ENCODE data around the gene IL37.
"Not testable (repeated sequence)": the region's sequence is repeated elsewhere in the genome, so short reads cannot be mapped to it uniquely, and the experiment has no call there.

IL37 gene

DNA sequence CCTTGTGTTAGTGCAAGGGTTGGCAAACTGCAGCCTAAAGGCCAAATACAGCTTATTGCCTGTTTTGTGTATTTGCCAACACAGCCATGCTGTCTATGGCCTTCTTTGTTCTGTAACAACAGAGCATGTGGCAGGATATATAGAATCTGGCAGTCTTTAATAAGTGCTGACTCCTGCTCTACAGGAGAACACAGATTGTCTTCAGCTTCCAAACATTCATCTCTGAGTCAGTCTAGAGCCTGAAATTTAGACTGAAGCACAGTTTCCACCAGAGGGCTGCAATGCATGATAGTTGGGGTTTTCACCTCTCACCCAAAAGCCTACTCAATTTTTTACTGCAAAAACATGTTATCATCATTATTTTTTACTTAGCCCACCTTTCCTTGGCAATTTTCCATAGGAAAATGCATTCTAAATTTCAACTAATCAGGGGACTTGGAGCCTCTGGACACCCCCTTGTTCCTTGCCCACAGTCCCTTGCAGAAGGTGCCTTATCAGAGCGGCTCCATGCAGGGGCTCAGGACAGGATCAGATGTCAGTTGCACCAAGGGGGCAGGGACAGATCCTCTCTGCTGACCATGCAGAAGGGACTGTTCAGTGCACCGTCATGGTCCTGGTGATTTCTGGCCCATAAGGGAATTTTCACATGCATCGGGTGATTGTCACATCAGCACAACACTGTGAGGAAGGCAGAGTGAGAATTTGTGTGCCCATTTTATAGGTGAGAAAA is 12.4 kb downstream of the IL37 start:
- no peak for DNase-seq (ENCODE audit: low read depth)

DNA sequence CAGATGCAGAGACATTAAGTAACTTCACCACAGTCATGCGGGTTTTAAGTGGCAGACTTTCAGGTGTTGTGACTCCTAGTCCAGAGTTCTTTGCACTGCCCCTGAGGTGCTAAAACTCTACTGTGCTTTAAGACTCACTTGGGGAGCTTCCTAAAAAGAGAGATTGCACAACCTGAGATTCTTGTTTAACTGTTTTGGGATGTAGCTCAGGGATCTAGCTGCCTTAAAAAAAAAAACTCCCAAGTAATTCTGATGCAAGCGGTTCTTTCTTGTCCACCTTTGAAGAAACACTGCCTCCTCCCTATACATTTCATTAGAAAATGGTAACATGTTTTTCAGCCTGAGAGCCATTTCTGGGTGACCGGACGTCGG is 13.0 kb downstream of the IL37 start:
- no peak for DNase-seq (ENCODE audit: low read depth)

GRCh38 chr2:112924360-112924759 is 13.4 kb downstream of the IL37 start:
- DNase-seq (ENCODE audit: low read depth): no peak

DNA sequence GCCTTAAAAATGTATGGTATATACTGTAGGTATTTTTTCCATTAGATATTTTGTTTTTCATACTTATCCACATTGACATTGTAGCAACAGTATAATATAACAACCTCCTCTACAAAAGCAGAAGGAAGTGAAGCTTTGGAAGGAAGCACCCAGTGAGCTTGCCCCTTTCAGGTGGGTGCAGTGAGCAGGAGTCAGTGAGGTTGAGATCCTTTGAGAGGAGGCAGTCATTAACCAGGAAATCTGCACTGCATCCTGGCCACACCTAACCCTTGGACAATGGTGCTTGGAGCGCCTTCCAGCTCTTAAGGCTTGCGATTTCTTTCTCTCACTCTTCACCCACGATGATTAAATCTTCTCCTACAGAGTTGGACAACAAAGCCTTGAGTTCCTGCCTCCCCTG is 13.9 kb downstream of the IL37 start:
- DNase-seq (ENCODE audit: low read depth): no peak

GRCh38 chr2:112926707-112927106 is 15.7 kb downstream of the IL37 start:
- DNase-seq (ENCODE audit: low read depth): no peak

DNA sequence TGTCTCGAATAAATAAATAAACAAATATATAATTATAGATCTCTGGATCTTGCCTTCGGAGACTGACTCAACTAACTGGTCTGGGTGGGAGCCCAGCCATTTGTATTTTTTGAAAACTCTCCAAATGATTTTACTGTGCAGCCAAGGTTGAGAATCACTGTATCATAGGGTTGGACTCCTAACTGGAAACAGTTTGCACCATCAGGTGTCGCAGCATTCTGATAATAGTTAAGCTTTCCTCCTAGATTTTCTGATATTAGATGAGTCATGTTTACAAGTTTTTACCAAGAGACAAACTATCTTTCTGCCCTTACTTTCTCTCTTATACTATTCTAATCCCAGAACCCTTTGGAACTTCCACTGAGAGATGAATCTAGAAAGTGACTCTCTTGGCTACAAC is 16.8 kb downstream of the IL37 start:
- no peak for DNase-seq (ENCODE audit: low read depth)

DNA sequence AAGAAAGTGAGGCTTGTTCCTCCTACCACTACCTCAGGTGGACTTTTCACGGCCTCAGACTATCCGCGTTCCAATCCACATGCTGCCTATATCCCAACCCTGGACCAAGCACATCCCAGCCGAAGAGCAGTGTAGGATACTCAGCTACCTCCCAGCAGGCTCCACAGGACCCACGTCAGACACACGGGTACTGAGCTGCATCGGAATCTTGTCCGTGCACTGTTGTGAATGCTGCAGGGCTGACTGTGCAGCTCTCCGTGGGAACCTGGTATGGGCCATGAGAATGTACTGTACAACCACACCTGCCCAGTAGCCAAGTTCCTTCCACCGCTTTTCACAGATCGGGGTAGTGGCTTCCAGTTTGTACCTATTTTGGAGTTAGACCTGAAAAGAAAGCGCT is 22.3 kb downstream of the IL37 start:
- DNase-seq (ENCODE audit: low read depth): no peak

DNA sequence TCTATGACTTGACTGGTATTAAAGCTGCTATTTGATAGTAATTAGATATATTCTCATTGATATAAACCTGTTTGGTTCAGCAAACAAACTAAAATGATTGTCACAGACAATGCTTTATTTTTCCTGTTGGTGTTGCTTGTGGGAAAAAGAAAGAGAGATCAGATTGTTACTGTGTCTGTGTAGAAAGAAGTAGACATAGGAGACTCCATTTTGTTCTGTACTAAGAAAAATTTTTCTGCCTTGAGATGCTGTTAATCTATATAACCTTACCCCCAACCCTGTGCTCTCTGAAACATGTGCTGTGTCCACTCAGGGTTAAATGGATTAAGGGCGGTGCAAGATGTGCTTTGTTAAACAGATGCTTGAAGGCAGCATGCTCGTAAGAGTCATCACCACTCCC is 23.2 kb downstream of the IL37 start:
- DNase-seq (ENCODE audit: low read depth): not testable (repeated sequence)

- DNase-seq (ENCODE audit: low read depth): no peak
These were observed 25.9 kb downstream of the IL37 start for GRCh38 chr2:112936927-112937232.

GRCh38 chr2:112938904-112939303 is 27.9 kb downstream of the IL37 start:
- DNase-seq (ENCODE audit: low read depth): no peak

- DNase-seq (ENCODE audit: low read depth): no peak
These were observed 28.5 kb downstream of the IL37 start for GRCh38 chr2:112939425-112939824.

DNA sequence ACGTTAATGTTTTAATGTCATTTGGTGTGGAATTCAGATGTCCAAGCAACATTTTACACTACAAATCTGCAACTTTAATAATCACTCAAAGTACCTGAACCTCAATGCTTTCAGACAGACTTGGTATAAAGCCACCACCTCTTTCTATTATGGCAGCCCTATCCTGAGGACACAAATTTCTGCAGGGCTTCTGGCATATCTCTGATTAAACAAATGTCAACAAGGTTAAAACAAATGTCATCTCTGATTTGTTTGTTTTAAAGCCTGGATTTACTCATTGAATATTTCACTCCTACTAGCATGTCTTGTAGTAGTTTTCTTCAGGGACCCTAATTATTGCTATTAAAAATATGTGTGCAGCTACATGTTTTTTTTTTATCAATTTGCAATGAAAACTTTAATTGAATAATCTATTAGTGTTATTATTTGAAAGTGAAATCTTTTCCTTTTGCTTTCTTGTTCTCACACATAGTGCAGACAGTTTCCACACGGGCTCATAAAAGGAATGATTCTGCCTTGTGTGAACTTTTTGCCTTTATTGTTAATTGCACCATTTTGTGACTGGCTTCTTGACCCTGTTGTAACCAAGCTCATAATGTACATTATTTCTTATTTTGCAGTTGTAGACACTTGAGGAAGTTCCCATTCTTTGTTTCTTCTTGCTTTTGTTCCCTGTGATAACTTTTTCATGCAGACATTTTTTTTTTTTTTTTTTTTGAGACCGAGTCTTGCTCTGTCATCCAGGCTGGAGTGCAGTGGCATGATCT is 30.1 kb downstream of the IL37 start:
- DNase-seq (ENCODE audit: low read depth): no peak

GRCh38 chr2:112941753-112942653 is 31.0 kb downstream of the IL37 start:
- DNase-seq (ENCODE audit: low read depth): peak; percentile 13

- DNase-seq (ENCODE audit: low read depth): no peak
These were observed 31.7 kb downstream of the IL37 start for GRCh38 chr2:112942654-112943002.

- DNase-seq (ENCODE audit: low read depth): no peak
These were observed 34.0 kb downstream of the IL37 start for GRCh38 chr2:112944971-112945370.

GRCh38 chr2:112946086-112946485 is 35.1 kb downstream of the IL37 start:
- DNase-seq (ENCODE audit: low read depth): no peak

- no peak for DNase-seq (ENCODE audit: low read depth)
These were observed 36.4 kb downstream of the IL37 start for GRCh38 chr2:112947374-112947773.

GRCh38 chr2:112949456-112949855 is 38.5 kb downstream of the IL37 start:
- DNase-seq (ENCODE audit: low read depth): no peak

DNA sequence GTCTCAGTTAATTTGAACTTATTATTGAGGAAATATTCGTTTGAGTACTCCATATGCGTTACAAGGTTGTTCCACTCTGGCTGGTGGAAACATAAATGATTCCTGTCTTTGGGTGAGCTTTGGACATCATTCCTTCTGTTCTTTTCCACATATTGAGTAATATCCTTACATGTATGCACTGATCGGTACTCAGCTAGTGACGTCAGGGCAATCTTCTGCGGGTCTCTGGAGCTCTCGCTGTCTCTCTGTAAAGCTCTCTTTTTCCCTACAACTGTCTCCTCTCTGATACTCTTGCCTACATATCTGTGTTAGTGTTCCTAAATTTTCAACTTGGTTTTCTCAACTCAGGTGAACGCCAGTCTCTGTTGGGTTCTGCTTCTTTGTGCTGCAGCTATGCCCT is 43.4 kb downstream of the IL37 start:
- DNase-seq (ENCODE audit: low read depth): no peak

DNA sequence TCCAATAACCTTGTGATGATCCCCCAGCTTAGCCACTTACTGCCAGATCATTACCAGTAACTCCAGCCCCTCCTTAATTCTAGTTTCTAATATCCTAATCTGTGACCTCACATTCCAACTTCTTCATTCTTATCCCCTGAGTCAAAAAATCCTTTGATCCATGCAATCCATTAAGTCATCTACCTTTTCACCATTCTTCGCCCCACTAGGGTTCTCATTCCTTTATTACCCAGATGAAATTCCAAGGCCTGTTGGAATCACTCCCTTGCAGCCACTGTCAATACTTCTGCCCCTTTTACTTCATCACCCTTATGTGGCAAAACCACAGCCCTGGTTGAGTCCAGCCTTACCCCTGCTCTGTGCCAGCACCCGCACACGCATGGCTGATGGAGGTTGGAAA is 46.5 kb downstream of the IL37 start:
- no peak for DNase-seq (ENCODE audit: low read depth)

DNA sequence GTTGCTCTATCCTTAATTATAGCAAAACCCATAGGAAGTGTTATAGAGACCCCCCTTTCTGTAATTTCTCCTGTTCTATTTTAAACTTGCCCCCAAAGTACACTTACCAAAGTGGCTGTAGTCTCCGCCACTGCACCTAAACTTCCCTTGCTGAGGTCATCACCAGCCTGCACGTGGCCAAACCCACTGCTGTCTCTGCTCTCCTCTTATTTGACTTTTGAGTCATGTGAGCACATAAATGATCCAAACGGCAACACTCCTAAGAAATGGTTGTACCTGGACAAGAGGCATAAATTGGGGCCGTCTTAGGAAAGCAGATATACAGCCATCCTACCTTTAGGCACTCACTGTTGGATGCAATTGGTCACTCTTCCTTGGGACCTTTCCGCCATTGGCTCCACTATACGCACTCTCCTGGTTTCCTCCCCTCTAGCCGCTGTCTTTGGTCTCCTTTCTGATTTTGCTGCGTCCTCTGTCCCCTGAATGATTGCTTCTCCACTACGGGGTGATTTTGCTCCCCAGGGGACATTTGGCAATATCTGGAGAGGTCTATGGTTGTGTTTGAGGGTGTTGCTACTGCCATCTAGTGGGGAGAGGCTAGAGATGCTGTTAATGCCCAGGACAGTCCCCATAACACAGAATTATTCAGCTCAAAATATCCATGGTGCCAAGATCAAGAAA is 47.6 kb downstream of the IL37 start:
- no peak for DNase-seq (ENCODE audit: low read depth)

- no peak for DNase-seq (ENCODE audit: low read depth)
These were observed 48.3 kb downstream of the IL37 start for GRCh38 chr2:112959109-112959812.

Measured in activated T-helper 9 cell treated with anti-CD3 and anti-CD28 coated beads, Interleukin-2, amount 50 U/mL, for 16 hours (primary cell).